Mucosa of rectum (tissue), 2 donors: ENCODE results near the gene ATG3.
A peak's percentile ranks its signal among the peaks of the same experiment; 100 is the strongest.
"Not testable (repeated sequence)": the region's sequence is repeated elsewhere in the genome, so short reads cannot be mapped to it uniquely, and the experiment has no call there.

Experiments
- H3K27ac ChIP-seq, 2 donors: one replicate each; pipeline ENCODE4 v1.7.0; 2013; ENCODE audit warnings: inconsistent platforms in 2 of 2, low read depth in 2 of 2, low read length in 2 of 2
- H3K27me3 ChIP-seq, 2 donors: one replicate each; pipeline ENCODE4 v1.7.0; 2013; ENCODE audit warnings: low read length in 2 of 2; ENCODE audit not compliant: control insufficient read depth in 2 of 2, insufficient read depth in 2 of 2
- H3K36me3 ChIP-seq, 2 donors: one replicate each; pipeline ENCODE4 v1.7.0; 2013; ENCODE audit warnings: low read length in 2 of 2; ENCODE audit not compliant: control insufficient read depth in 2 of 2, insufficient read depth in 2 of 2
- H3K4me1 ChIP-seq, 2 donors: one replicate each; pipeline ENCODE4 v1.7.0; 2013; ENCODE audit warnings: low read length in 2 of 2, mild to moderate bottlenecking in 1 of 2; ENCODE audit not compliant: control insufficient read depth in 2 of 2, insufficient read depth in 2 of 2
- H3K4me3 ChIP-seq, 2 donors: one replicate each; pipeline ENCODE4 v1.7.0; 2013; ENCODE audit warnings: low read length in 2 of 2
- H3K9ac ChIP-seq, 2 donors: one replicate each; pipeline ENCODE4 v1.7.0; 2013; ENCODE audit warnings: low read length in 2 of 2, low read depth in 1 of 2, mild to moderate bottlenecking in 1 of 2
- H3K9me3 ChIP-seq, 2 donors: one replicate each; pipeline ENCODE4 v1.7.0; 2013; ENCODE audit warnings: low read length in 2 of 2; ENCODE audit not compliant: control insufficient read depth in 2 of 2
- donor health status: healthy.
- donor health status: Normal muscosa, but diverticular disease.

Gene ATG3

GRCh38 chr3:112564247-112564939 is 2.6 kb upstream of the ATG3 start:
- H3K27me3 ChIP-seq, H3K9me3 ChIP-seq, H3K27ac ChIP-seq, H3K36me3 ChIP-seq, H3K9ac ChIP-seq, H3K4me3 ChIP-seq: not testable (repeated sequence)
- H3K4me1 ChIP-seq = peaks cover 12 to 15% of the 10 kb centered on the region in 2 donors

GRCh38 chr3:112561484-112561733 is 353 bp downstream of the ATG3 start:
- peaks cover 12 to 16% of the 10 kb centered on the region in 2 donors for H3K4me1 ChIP-seq
- peak overlapping the region; percentile 98 to 99 for H3K27ac ChIP-seq
- H3K9me3 ChIP-seq = no peaks in the 10 kb centered on the region
- no peaks in the 10 kb centered on the region for H3K27me3 ChIP-seq
- peaks cover 0 to 6% of the 10 kb centered on the region in 2 donors for H3K36me3 ChIP-seq
- H3K9ac ChIP-seq = peak overlapping the region; percentile 95 to 99
- peak overlapping the region; percentile 99 to 100 for H3K4me3 ChIP-seq

DNA sequence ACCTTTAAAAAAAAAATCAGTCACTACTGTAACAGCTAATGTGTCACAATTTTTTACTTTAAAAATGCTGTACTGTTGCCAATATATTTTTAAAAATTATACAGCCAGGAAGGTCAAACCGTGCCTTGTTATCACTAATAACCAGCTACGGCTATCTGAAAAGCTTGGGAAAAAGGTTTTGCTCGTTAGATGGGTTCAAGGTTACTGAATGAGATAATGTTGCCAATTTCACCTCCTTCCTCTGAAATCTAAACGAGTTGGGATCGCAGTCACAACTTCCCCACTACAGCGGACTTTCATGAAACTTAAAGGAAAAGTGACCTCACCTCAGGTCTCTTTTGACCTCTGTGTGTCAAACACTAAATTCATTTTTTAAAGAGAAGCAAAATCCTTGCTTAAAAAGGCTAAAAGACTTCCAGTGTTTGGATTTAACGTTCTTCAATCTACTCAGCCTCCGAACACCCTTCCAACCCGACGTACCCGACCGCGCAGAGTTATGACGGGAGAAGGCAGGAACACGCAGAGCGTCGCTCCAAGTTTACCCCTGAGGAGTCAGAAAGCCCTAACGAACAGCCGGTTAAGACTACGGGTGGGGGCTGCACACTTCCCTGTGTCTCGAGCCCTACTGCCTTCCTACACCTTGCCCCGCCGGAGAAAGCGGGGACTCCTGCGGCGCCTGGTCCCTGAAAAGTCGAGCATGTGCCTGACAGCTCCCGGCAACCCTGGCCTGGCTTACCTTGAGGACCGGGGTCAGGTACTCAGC is 860 bp downstream of the ATG3 start:
- Histone ChIP-seq H3K27ac (peak overlapping the region; percentile 98 to 99), H3K9me3 (no peaks in the 10 kb centered on the region), H3K9ac (peak overlapping the region; percentile 95 to 99), H3K27me3 (no peaks in the 10 kb centered on the region), H3K4me3 (peak overlapping the region; percentile 99 to 100), H3K36me3 (peaks cover 0 to 6% of the 10 kb centered on the region in 2 donors), H3K4me1 (peaks cover 12 to 16% of the 10 kb centered on the region in 2 donors)

DNA sequence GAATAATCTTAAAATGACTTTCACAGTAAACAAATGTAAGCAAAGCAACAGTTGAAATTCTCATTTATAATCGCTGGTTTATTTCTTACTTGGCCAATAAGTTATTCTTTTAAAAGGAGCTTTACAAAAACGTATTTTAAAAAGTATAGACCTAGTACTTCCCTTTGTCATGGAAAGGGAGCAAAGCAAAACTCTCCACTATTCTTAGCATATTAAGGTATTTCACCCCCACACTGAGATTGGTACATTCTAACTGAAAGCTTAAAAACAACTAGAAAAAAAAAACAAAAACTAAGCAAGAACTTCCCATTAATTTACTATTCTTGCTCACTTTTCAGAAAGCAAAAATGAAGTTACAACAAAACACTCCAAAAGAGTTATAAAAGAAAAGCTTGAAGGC is 1.5 kb downstream of the ATG3 start:
- Histone ChIP-seq H3K9ac (peak overlapping the region; percentile 95 to 99), H3K9me3 (no peaks in the 10 kb centered on the region), H3K36me3 (peaks cover 0 to 5% of the 10 kb centered on the region in 2 donors), H3K27me3 (no peaks in the 10 kb centered on the region), H3K4me3 (peak overlapping the region; percentile 99 to 100), H3K4me1 (peaks cover 12 to 16% of the 10 kb centered on the region in 2 donors), H3K27ac (peak overlapping the region; percentile 98 to 99)

GRCh38 chr3:112557976-112558375 is 3.8 kb downstream of the ATG3 start:
- Histone ChIP-seq H3K27ac (no peak overlapping the region), H3K36me3 (no peaks in the 10 kb centered on the region), H3K4me1 (peaks cover 10 to 13% of the 10 kb centered on the region in 2 donors), H3K9ac (no peak overlapping the region), H3K4me3 (no peak overlapping the region), H3K9me3 (no peaks in the 10 kb centered on the region), H3K27me3 (no peaks in the 10 kb centered on the region)

DNA sequence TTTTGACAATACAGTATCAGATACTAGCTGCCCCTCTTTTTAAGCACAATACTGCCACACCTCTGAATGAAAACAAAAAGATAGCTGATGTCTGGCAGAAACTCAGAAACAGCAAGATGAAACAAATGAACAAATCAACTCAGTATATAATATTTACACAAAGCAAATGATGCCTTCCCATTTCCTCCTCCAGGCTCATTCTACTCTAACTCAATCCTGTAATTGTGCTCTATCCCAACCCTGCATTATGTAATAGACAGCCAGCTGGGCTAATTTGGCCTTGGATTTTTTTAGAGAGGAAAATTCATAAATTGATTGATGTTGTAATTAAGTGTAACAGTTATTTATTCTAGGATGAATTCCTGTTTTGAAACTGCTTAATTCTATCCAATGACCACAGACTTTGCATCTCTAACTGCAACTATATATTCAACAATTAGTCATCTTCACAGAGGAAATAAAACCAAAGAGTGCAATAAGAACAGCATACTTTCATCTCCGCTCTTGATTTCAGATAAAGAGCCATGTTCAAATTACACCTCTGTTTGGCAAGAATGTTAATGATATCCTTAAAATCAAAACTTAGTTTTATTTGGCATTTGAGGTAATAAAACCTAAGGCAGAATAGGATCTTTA is 6.1 kb downstream of the ATG3 start:
- H3K9me3 ChIP-seq = no peaks in the 10 kb centered on the region
- no peak overlapping the region for H3K4me3 ChIP-seq
- H3K4me1 ChIP-seq = peaks cover 8 to 20% of the 10 kb centered on the region in 2 donors
- peaks cover 0 to 3% of the 10 kb centered on the region in 2 donors for H3K36me3 ChIP-seq
- no peaks in the 10 kb centered on the region for H3K27me3 ChIP-seq
- no peak overlapping the region for H3K27ac ChIP-seq
- no peak overlapping the region for H3K9ac ChIP-seq

- Histone ChIP-seq H3K4me3 (no peak overlapping the region), H3K27ac (no peak overlapping the region), H3K4me1 (peaks cover 0 to 7% of the 10 kb centered on the region in 2 donors), H3K36me3 (peaks cover 24 to 31% of the 10 kb centered on the region in 2 donors), H3K9ac (no peak overlapping the region), H3K9me3 (no peaks in the 10 kb centered on the region), H3K27me3 (no peaks in the 10 kb centered on the region)
These were observed 10.9 kb downstream of the ATG3 start for GRCh38 chr3:112550859-112551258.

- Histone ChIP-seq H3K36me3 (peaks cover 34 to 47% of the 10 kb centered on the region in 2 donors), H3K9ac (no peak overlapping the region), H3K27me3 (no peaks in the 10 kb centered on the region), H3K27ac (no peak overlapping the region), H3K4me3 (no peak overlapping the region), H3K4me1 (peaks cover 0 to 4% of the 10 kb centered on the region in 2 donors), H3K9me3 (no peaks in the 10 kb centered on the region)
These were observed 15.5 kb downstream of the ATG3 start for GRCh38 chr3:112546216-112546759.

- H3K27ac ChIP-seq = no peak overlapping the region
- H3K4me1 ChIP-seq = no peaks in the 10 kb centered on the region
- H3K27me3 ChIP-seq = no peaks in the 10 kb centered on the region
- peaks cover 33 to 39% of the 10 kb centered on the region in 2 donors for H3K36me3 ChIP-seq
- H3K9ac ChIP-seq = no peak overlapping the region
- H3K9me3 ChIP-seq = no peaks in the 10 kb centered on the region
- H3K4me3 ChIP-seq = no peak overlapping the region
These were observed 21.7 kb downstream of the ATG3 start for GRCh38 chr3:112539825-112540650.
